IPS-18c (cell line): ENCODE results near the gene METTL5.

Experiments used
- H3K4me3 ChIP-seq: 2 replicates; pipeline ENCODE4 v1.7.0; 2013; ENCODE audit warnings: low read depth, mild to moderate bottlenecking, low read length, moderate library complexity; ENCODE audit not compliant: insufficient read depth
- H3K9me3 ChIP-seq: one replicate; pipeline ENCODE4 v1.6.1; 2013; ENCODE audit warnings: mild to moderate bottlenecking, low read length, moderate library complexity; ENCODE audit not compliant: control insufficient read depth, insufficient read depth

Gene METTL5

GRCh38 chr2:169798718-169799592, 25.8 kb downstream of the METTL5 start, which contains the start of gene SSB:
SSB (plus strand) TSS chr2:169798871; CDS start chr2:169800961, 2,090 bp downstream.
- Histone ChIP-seq H3K9me3 (no peaks in the 10 kb centered on the region), H3K4me3 (peak within 1 kb of the TSS; percentile 95)

DNA sequence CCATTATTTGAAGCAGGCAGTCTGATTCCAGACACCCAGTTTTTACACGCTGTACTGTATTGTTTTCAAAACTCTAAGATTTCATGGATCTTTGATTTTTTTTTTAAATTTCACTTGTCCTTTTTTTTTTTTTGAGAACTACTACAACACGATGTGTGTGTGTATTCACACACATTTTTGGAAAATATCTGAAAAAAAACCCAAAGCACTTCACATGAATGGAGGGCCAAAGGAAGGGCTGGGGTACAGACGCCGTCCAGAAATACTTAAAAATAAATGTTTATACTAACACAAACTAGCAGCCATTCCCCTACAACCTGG, 26.3 kb downstream of the METTL5 start:
- no peak overlapping the region; the same call in 1 of the 2 replicates for H3K4me3 ChIP-seq
- H3K9me3 ChIP-seq = no peaks in the 10 kb centered on the region

DNA sequence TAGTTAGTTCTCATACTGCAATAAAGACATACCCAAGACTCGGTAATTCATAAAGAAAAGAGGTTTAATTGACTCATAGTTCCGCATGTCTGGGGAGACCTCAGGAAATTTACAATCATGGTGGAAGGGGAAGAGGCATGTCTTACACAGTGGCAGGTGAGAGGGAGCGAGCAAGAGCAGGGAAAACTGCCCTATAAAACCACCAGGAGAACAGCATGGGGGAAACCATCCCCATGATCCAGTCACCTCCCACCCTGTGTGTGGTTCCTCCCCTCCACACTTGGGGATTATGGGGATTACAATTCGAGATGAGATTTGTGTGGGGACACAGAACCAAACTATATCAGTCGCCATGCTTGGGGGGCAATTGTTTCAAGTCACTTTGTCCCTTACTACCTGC, 27.1 kb downstream of the METTL5 start:
- Histone ChIP-seq H3K9me3 (no peaks in the 10 kb centered on the region), H3K4me3 (no peak overlapping the region)

- no peak overlapping the region for H3K4me3 ChIP-seq
- H3K9me3 ChIP-seq = no peaks in the 10 kb centered on the region
These were observed 28.3 kb downstream of the METTL5 start for GRCh38 chr2:169796441-169796840.

DNA sequence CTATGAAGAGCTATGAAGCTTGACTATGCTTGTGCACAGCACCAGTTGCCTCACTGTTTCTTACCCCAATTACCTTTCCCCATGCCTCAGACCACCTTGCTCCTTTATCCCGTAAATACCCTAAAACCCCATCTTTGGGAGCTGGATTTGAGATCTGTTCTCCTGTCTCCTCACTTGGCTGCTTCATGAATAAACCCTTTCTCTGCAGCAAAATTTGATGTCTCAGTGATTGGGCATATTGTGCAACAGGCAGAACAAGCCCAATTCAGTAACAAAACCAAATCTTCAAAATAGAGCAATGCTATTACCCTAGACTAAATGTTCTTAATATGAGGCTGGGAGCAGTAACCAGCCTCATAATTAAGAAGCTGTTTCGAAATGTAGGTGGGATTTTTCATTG, 29.5 kb downstream of the METTL5 start:
- Histone ChIP-seq H3K9me3 (no peaks in the 10 kb centered on the region), H3K4me3 (no peak overlapping the region)

DNA sequence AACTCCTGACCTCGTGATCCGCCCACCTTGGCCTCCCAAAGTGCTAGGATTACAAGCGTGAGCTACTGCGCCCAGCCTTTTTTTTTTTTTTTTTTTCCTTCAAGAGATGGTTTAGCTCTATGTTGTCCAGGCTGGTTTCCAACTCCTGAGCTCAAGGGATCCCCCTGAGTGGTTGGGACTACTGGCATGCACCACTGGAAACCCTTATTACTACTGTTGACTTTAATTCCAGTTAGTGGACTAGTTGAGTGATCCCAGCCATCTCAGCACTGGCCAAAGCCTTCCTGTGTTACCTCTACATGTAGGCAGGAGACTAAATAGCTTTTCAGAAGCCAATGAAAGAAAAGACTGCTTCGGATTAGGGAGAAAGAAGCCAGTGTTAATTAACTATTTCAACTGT, 34.1 kb downstream of the METTL5 start:
- no peak overlapping the region for H3K4me3 ChIP-seq
- no peaks in the 10 kb centered on the region for H3K9me3 ChIP-seq

- Histone ChIP-seq H3K9me3 (no peaks in the 10 kb centered on the region), H3K4me3 (no peak overlapping the region)
These were observed 42.2 kb downstream of the METTL5 start for GRCh38 chr2:169782513-169782912.

DNA sequence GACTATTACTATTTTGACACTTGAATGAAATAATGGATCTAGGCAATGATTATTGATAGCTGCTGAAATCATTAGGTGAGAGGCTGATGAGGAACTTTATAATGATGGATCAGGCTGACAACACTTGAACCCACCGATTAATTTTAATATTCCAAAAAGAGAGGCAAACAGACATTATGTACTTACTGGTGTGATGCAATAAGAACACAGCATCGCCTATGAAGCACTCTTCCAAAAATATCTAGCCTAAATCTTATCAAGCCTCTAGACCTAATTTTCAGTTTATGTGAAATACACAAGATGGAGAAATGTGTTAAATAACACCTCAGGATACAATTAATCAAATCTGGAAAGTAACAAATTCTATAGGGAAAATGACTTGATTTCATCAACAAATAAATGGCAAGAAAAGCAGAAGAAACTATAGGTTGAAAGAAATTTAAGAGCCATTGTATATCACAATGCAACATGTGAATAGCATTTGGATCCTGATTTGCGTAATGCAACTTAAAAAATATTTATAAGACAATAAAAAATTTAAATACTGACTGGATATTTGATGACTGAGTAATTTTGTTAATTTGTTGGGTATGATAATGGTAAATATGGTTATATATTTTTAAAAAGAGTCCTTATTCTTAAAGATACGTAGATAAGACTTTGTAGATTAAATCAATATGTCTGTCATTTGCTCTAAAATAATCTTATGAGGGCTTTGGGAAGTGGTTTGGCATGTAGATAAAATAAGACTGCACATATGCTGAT, 43.3 kb downstream of the METTL5 start:
- no peak overlapping the region for H3K4me3 ChIP-seq
- no peaks in the 10 kb centered on the region for H3K9me3 ChIP-seq

GRCh38 chr2:169778446-169778845, 46.3 kb downstream of the METTL5 start:
- no peaks in the 10 kb centered on the region for H3K9me3 ChIP-seq
- no peak overlapping the region for H3K4me3 ChIP-seq

- H3K4me3 ChIP-seq = no peak overlapping the region
- no peaks in the 10 kb centered on the region for H3K9me3 ChIP-seq
These were observed 48.4 kb downstream of the METTL5 start for GRCh38 chr2:169776252-169776761.

DNA sequence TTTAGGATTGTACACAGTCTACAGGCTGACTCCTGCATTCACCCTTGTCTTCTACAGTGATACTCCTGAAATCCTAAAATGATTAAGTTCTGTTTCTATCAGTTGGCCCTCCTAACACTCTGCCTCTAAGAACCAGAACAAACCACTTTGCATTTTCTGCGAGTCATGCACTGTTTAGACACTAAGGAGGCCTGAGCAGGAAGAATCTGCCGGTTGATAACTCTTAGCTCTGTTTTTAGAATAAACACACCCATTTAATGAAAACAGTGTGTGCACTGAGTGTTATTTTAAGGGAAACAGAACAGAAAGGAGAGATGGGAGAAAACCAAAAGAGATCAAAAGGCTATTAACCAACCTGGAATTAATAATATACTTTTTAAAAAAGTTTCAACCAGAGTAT, 48.9 kb downstream of the METTL5 start:
- no peak overlapping the region for H3K4me3 ChIP-seq

GRCh38 chr2:169775354-169775753, 49.4 kb downstream of the METTL5 start:
- no peak overlapping the region for H3K4me3 ChIP-seq
- H3K9me3 ChIP-seq = no peaks in the 10 kb centered on the region

More for the DNA sequence above, 48.9 kb downstream of the METTL5 start:
- H3K9me3 ChIP-seq = no peaks in the 10 kb centered on the region

DNA sequence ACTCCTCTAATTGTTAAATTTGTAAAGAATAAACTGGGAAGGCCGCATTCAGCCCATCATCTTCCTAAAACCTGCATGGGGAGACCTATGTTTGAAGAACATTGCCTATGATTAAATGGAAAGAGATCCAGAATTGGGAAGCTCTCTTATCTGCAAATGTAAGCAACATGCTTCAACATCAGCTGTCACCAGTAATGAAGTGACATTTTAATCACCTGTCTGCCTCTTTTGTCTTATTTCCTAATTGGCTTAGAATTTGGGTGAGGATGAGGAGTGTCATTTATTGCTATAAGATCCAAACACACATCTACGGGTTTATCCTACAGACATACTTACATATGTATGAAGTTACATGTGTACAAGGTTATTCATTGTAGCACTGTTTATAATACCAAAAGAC, 52.1 kb downstream of the METTL5 start:
- no peak overlapping the region for H3K4me3 ChIP-seq
- no peaks in the 10 kb centered on the region for H3K9me3 ChIP-seq

- Histone ChIP-seq H3K4me3 (no peak overlapping the region), H3K9me3 (no peaks in the 10 kb centered on the region)
These were observed 53.1 kb downstream of the METTL5 start for GRCh38 chr2:169771612-169772011.

- Histone ChIP-seq H3K4me3 (no peak overlapping the region), H3K9me3 (no peaks in the 10 kb centered on the region)
These were observed 53.7 kb downstream of the METTL5 start for GRCh38 chr2:169771021-169771420.

DNA sequence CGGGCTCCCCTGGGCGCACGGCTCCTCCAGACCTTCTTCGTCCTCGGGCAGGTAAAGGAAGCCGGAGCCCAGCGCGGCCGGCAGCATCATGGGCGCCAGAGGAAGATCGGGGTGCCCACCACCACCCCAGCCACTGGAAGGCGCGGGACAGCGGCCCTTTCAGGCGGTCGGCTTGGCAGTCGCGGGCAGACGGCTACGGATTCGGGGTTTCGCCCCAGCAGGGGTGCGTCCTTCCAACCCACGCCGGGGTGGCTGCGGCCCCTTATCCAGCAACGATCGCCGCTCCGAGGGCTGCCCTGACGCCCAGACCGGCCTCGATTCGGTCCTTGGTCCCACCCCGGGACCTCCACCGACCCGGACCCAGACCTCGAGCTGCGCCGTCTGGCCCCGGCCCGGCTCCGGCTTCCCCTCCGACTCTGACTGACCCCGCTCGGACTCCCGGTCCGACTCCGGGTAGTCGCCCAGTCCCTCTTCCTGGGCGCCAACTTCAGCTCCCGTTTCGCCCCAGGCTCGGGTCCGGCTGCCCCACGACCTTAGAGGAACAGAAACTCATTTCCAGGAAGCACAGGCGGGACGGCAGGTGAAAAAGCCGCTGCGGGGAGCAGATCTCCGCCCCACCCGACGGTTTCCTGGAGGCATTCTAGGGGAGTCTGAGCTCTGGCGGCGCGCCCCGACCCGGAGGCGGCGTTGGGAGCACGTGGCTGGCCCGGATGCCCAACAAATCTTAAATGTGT, 56.3 kb downstream of the METTL5 start:
- no peaks in the 10 kb centered on the region for H3K9me3 ChIP-seq
- H3K4me3 ChIP-seq = no peak overlapping the region

GRCh38 chr2:169767243-169767888, 57.3 kb downstream of the METTL5 start:
- no peaks in the 10 kb centered on the region for H3K9me3 ChIP-seq
- no peak overlapping the region for H3K4me3 ChIP-seq
